HepG2 (cell line): ENCODE data around the gene ZBTB7A. TPM values are rescaled to one million over a fixed set of nuclear protein-coding genes. Genes with fewer than 3 reads are reported as not detected.

Source experiments
- CEBPZ ChIP-seq: IDR thresholded peaks from 2 replicates; pipeline ENCODE4 v1.6.1; 2012; ENCODE audit warnings: low read length, improper control_type of control experiment
- DR1 ChIP-seq: sonication (generic); formaldehyde crosslinking; IDR thresholded peaks from 2 replicates; pipeline ENCODE4 v1.8.0; 2021; ENCODE audit warnings: mild to moderate bottlenecking, missing genetic modification reagents, inconsistent platforms
- NFIC ChIP-seq: IDR thresholded peaks from 2 replicates; pipeline ENCODE4 v1.6.1; 2012; ENCODE audit warnings: mild to moderate bottlenecking, low read length, inconsistent platforms
- PLSCR1 ChIP-seq: sonication (generic); formaldehyde crosslinking; IDR thresholded peaks from 2 replicates; pipeline ENCODE4 v1.5.0; 2020; ENCODE audit warnings: missing genetic modification reagents, mild to moderate bottlenecking, borderline replicate concordance
- RBFOX2 ChIP-seq: fragments of 200-400 bp; formaldehyde crosslinking; IDR thresholded peaks from 2 replicates; pipeline ENCODE4 v1.6.1; 2017; ENCODE audit warnings: low read depth, mild to moderate bottlenecking, low read length
- SAFB2 ChIP-seq: sonication (generic); formaldehyde crosslinking; IDR thresholded peaks from 2 replicates; pipeline ENCODE4 v1.5.1; 2020; ENCODE audit warnings: missing genetic modification reagents, low read depth, mild to moderate bottlenecking, borderline replicate concordance
- SOX6 ChIP-seq, 2 experiments: fragments of 450-650 bp in 1 of 2; sonication (generic) in 1 of 2; formaldehyde crosslinking in 1 of 2; IDR thresholded peaks; 2 replicates each; pipeline versions ENCODE4 v1.4.0 to v1.6.1; 2017 to 2020; ENCODE audit warnings: antibody characterized with exemption in 1 of 2, mild to moderate bottlenecking in 1 of 2, missing genetic modification reagents in 1 of 2
- SYNCRIP ChIP-seq: fragments of 200-400 bp; formaldehyde crosslinking; IDR thresholded peaks from 2 replicates; pipeline ENCODE4 v1.6.1; 2018; ENCODE audit warnings: mild to moderate bottlenecking, low read depth, low read length; ENCODE audit not compliant: insufficient read depth
- THYN1 ChIP-seq: sonication (generic); formaldehyde crosslinking; IDR thresholded peaks from 2 replicates; pipeline ENCODE4 v1.8.1; 2023; ENCODE audit warnings: low read depth, mild to moderate bottlenecking, moderate library complexity, missing genetic modification reagents, borderline replicate concordance
- U2AF1 ChIP-seq: fragments of 200-400 bp; formaldehyde crosslinking; optimal IDR thresholded peaks from 2 replicates; pipeline ENCODE3; 2017; ENCODE audit warnings: mild to moderate bottlenecking, low read depth, low read length
- ZBTB44 ChIP-seq: sonication (generic); formaldehyde crosslinking; IDR thresholded peaks from 2 replicates; pipeline ENCODE4 v1.4.0; 2020; ENCODE audit warnings: missing genetic modification reagents
- ZC3H13 ChIP-seq: sonication (generic); formaldehyde crosslinking; IDR thresholded peaks from 2 replicates; pipeline ENCODE4 v1.8.1; 2023; ENCODE audit warnings: mild to moderate bottlenecking, missing genetic modification reagents, moderate library complexity
- ZNF143 ChIP-seq: sonication (generic); formaldehyde crosslinking; IDR thresholded peaks from 2 replicates; pipeline ENCODE4 v1.4.0; 2020; ENCODE audit warnings: missing genetic modification reagents
- ZNF543 ChIP-seq: sonication (generic); formaldehyde crosslinking; IDR thresholded peaks from 2 replicates; pipeline ENCODE4 v1.4.0; 2020; ENCODE audit warnings: mild to moderate bottlenecking, missing genetic modification reagents
- ZNF564 ChIP-seq: sonication (generic); formaldehyde crosslinking; IDR thresholded peaks from 2 replicates; pipeline ENCODE4 v1.8.1; 2023; ENCODE audit warnings: mild to moderate bottlenecking, missing genetic modification reagents
- ZNF576 ChIP-seq: sonication (generic); formaldehyde crosslinking; IDR thresholded peaks from 2 replicates; pipeline ENCODE4 v1.4.0; 2020; ENCODE audit warnings: mild to moderate bottlenecking, missing genetic modification reagents
- ZNF709 ChIP-seq: sonication (generic); formaldehyde crosslinking; IDR thresholded peaks from 2 replicates; pipeline ENCODE4 v1.5.0; 2020; ENCODE audit warnings: mild to moderate bottlenecking, missing genetic modification reagents
- polyA plus RNA-seq, 8 experiments: library from polyadenylated mRNA; depleted of rRNA in 3 of 8; stranded (reverse) in 7 of 8; unstranded in 1 of 8; fragments of >200 nt; fragmentation: Illumina TruSeq in 4 of 8; extraction: Trizol in 4 of 8; gene quantifications; 2 replicates each; pipeline versions ENCODE4 v1.2.1 to v1.2.3, GENCODE V29; 2011 to 2016; ENCODE audit warnings: low read depth in 4 of 8, missing spikeins in 1 of 8, mixed read lengths in 1 of 8; ENCODE audit not compliant: insufficient read depth in 1 of 8
- total RNA-seq, 5 experiments: library from RNA; depleted of rRNA; stranded (reverse); fragments of >200 nt; fragmentation: Illumina TruSeq; extraction: Trizol; gene quantifications; 2 replicates each; pipeline ENCODE4 v1.2.3, GENCODE V29; 2016; ENCODE audit warnings: low read depth in 1 of 5
- TF ChIP-seq, protein P1 (sequence below): sonication (generic); formaldehyde crosslinking; conservative IDR thresholded peaks from 2 replicates; pipeline ENCODE4 v1.4.0; 2020; ENCODE audit warnings: missing genetic modification reagents
- TF ChIP-seq, protein P2 (sequence below): sonication (generic); formaldehyde crosslinking; IDR thresholded peaks from 2 replicates; pipeline ENCODE4 v1.4.0; 2020; ENCODE audit warnings: mild to moderate bottlenecking, missing genetic modification reagents

Gene ZBTB7A
- total and polyA plus RNA-seq, 2 of the 13 experiments (the other 11 are each of a cell fraction or from before 2014, with no cell fraction given): 3.6 to 4.0 TPM

GRCh38 chr19:4007021-4007835 lies 59.5 kb downstream of the ZBTB7A start, which contains the start of gene PIAS4 (continued):
- TF ChIP-seq, protein P1, sequence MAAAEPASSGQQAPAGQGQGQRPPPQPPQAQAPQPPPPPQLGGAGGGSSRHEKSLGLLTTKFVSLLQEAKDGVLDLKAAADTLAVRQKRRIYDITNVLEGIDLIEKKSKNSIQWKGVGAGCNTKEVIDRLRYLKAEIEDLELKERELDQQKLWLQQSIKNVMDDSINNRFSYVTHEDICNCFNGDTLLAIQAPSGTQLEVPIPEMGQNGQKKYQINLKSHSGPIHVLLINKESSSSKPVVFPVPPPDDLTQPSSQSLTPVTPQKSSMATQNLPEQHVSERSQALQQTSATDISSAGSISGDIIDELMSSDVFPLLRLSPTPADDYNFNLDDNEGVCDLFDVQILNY (CRISPR knock-in tag): no peak
- TF ChIP-seq SOX6 (IDR thresholded peaks at IDR 0.05) (no peak), SOX6 (CRISPR knock-in tag; IDR thresholded peaks at IDR 0.05) (peak; percentile 70), U2AF1 (no peak), SAFB2 (peak; percentile 89; the same call in 1 of the 2 replicates), ZNF143 (CRISPR knock-in tag) (no peak), PLSCR1 (CRISPR knock-in tag) (no peak), THYN1 (CRISPR knock-in tag) (no peak), SYNCRIP (no peak), DR1 (peak; percentile 50; the same call in 1 of the 2 replicates), ZNF709 (CRISPR knock-in tag) (peak; percentile 46; the same call in 1 of the 2 replicates), ZNF576 (CRISPR knock-in tag) (no peak), RBFOX2 (peak; percentile 86), ZNF543 (CRISPR knock-in tag) (no peak; the same call in 1 of the 2 replicates), ZNF564 (CRISPR knock-in tag) (peak; percentile 82; the same call in 1 of the 2 replicates), NFIC (no peak), ZC3H13 (CRISPR knock-in tag) (no peak), CEBPZ (no peak), ZBTB44 (CRISPR knock-in tag) (no peak)
- TF ChIP-seq, protein P2, sequence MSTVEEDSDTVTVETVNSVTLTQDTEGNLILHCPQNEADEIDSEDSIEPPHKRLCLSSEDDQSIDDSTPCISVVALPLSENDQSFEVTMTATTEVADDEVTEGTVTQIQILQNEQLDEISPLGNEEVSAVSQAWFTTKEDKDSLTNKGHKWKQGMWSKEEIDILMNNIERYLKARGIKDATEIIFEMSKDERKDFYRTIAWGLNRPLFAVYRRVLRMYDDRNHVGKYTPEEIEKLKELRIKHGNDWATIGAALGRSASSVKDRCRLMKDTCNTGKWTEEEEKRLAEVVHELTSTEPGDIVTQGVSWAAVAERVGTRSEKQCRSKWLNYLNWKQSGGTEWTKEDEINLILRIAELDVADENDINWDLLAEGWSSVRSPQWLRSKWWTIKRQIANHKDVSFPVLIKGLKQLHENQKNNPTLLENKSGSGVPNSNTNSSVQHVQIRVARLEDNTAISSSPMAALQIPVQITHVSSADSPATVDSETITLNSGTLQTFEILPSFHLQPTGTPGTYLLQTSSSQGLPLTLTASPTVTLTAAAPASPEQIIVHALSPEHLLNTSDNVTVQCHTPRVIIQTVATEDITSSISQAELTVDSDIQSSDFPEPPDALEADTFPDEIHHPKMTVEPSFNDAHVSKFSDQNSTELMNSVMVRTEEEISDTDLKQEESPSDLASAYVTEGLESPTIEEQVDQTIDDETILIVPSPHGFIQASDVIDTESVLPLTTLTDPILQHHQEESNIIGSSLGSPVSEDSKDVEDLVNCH (CRISPR knock-in tag): peak; percentile 94; the same call in 1 of the 2 replicates
